NCI-H446 (cell line): ENCODE measurements around the gene PDE3A.
"Not testable (repeated sequence)": the region's sequence is repeated elsewhere in the genome, so short reads cannot be mapped to it uniquely, and the experiment has no call there.

ENCODE experiments used
- DNase-seq, 2 experiments: peaks; one replicate each; lab custom pipeline; 2025; lab: John Stamatoyannopoulos, UW

The PDE3A gene

DNA sequence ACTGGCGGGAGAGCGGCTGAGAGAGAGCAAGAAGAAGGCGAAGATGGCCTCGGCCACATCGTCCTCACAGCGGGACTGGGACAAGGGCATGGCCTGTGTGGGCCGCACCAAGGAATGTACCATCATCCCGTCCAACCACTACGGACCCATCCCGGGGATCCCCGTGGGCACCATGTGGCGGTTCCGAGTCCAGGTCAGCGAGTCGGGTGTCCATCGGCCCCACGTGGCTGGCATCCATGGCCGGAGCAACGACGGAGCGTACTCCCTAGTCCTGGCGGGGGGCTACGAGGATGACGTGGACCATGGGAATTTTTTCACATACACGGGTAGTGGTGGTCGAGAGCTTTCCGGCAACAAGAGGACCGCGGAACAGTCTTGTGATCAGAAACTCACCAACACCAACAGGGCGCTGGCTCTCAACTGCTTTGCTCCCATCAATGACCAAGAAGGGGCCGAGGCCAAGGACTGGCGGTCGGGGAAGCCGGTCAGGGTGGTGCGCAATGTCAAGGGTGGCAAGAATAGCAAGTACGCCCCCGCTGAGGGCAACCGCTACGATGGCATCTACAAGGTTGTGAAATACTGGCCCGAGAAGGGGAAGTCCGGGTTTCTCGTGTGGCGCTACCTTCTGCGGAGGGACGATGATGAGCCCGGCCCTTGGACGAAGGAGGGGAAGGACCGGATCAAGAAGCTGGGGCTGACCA, 183.6 kb downstream of the PDE3A start:
- DNase-seq = not testable (repeated sequence)

DNA sequence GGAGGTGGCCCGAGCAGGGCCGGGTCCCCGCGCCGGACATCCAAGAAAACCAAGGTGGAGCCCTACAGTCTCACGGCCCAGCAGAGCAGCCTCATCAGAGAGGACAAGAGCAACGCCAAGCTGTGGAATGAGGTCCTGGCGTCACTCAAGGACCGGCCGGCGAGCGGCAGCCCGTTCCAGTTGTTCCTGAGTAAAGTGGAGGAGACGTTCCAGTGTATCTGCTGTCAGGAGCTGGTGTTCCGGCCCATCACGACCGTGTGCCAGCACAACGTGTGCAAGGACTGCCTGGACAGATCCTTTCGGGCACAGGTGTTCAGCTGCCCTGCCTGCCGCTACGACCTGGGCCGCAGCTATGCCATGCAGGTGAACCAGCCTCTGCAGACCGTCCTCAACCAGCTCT, 184.2 kb downstream of the PDE3A start:
- DNase-seq = not testable (repeated sequence)

DNA sequence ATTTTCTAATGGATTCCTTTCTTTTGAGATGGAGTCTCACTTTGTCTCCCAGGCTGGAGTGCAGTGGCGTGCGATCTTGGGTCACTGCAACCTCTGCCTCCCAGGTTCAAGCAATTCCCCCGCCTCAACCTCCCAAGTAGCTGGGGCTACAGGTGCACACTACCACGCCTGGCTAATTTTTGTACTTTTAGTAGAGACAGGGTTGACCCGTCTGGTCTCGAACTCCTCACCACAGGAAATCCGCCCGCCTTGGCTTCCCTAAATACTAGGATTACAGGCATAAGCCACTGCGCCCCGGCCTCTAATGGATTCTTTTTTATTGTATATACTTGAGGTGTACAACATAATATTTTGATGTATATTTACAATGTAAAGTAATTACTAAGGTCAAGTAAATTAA, 186.7 kb downstream of the PDE3A start:
- DNase-seq = no peak

DNA sequence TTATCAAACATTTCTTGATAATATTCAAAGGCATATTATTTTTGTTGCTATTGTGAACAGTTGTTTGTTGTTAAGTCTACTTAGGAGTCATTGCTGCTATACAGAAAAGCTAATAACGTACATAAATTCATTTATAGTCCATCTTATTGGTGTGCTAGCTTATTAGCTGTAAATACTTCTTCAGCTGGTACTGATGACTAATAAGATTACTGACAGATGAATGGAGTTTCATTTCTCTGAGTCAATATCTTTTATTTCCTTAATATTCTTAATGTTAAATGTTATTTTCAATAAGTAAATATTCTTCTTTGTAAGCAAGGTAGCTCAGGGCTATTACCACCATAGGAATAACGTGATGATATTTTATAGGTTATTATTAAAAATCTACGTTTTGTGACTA, 187.4 kb downstream of the PDE3A start:
- DNase-seq = no peak

DNA sequence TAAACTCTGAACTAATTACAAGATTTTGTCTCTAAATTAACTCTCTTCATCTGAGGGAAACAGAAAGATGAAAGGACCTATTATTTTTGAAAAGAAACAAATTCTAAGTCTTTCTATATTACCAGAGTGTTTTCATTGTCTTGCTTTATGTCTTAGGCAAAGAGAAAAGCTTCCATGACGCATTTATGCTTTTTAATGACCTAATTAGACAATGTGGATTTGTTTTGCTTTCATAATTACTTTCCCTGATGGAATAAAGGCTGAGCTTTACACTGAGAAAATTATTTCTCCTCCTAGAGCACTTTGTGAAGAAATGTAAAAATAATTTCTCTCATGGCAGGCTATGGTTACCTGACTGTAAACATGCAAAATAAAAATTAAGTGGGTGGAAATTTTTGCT, 188.8 kb downstream of the PDE3A start:
- DNase-seq = no peak

DNA sequence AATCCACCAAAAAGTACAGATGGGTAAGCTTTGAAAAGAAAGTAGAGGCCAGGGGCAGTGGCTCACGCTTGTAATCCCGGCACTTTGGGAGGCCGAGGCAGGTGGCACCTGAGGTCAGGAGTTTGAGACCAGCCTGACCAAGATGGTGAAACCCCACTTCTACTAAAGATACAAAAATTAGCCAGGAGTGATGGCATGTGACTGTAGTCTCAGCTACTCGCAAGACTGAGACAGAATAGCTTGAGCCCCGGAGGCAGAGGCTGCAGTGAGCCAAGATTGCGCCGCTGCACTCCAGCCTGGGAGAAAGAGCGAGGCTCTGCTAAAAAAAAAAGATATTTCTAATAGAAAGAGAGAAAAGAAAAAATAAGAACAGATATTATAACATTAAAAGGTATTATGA, 192.6 kb downstream of the PDE3A start:
- no peak for DNase-seq

DNA sequence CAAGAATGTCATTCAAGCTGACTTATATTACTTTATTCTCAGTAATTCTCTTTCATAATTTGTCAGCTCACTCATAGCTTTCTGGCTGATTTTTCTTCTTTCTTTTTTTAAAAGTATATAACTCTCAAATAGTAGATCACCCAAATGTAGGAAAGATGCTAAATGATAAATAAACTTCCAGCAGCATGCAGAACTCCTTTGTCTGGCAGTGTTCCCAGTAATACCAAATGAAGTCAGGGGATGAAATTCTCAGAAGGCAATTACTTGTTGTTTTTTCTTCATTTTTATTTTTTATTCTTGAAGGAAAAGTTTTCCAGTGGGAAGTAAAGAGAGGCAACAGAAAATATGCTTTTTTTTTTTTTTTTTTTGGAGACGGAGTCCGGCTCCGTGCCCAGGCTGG, 193.5 kb downstream of the PDE3A start:
- no peak for DNase-seq

DNA sequence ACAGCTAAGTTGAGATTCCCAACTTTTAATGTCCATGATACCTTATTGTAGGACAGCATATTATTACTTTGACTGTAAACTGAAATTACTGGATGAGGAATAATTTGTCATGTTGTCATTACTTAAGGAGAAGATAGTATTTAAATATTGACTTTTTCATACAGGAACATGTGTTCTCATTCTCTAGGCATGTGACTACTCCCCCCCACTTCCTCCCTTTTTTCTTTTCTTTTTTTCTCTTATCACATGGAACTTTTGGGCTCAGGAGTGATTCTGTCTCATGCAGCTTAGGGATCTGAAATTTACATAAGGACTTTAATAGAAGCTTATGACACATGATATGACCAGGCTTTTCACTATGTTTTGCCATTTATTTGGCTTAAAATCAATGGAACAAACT, 199.1 kb downstream of the PDE3A start:
- DNase-seq = no peak

DNA sequence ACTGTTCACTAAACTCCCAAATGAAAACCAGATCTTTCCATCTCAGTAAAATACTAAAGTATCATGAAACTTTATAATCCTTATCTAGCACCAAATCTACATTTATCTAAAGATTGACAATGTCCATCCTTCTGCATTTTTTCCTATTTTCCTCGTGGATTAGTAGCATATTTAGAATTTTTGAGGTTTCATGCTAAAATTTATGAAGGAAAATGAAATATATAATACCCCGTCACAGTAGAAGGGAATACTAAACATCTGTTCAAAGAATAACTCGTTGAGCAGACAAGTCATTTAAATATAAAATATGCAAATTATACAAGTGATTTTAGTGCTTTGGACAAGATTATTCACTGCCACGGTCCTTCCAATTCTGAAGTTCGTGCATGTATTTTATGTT, 204.1 kb downstream of the PDE3A start:
- no peak for DNase-seq

DNA sequence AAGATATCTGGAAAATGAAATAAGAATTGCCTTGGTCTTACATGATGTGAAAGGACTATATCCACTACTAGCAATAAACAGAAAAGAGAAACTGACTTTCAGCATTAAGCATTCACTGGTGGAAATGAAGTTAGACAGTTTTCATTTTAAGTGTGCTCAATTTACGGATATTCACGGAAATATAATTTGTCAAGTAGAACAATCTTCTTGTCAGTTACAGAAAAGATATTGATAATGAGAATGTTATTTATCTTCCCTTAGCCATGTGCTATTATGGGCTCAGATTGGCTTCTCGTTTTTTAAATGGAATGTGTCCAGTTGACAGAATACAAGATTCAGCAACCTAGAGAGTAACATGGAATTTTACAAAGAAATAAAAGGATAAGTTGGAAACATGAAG, 208.2 kb downstream of the PDE3A start:
- DNase-seq = no peak

DNA sequence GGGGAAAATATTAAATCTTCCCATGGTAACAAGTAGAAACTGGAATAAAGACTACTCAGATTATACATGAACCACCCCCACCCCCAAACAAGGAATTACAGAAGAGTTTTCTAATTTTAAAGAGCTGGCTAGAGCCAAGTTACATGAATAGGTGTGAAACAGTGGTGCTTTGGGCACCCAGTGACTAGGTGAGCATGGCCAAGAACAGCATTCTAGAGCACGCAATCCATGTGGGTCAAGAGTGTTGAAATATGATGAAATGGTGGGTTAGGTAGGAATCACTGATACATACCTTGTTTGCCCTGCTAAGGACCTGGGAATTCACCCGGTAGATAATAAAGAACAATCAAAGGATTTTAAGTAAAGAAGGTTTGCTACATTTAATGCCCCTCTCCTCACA, 208.7 kb downstream of the PDE3A start:
- no peak for DNase-seq

DNA sequence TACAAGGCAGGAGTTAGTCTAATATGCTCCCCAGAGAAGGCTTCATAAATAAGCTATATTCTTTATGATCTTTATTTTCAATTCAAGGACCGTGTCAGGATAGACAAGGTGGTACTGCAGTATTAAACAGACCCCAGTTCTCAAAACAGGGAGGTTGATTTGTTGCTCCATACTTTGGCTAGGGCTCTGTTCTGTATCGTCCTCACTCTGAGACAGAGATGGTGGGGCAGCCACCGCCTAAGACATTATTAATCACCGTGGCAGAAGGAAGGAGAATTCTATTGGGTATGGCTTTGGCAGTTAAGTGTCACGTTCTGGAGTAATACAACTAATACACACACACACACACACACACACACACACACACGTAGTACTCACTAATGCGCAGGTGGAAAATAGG, 209.8 kb downstream of the PDE3A start:
- no peak for DNase-seq

DNA sequence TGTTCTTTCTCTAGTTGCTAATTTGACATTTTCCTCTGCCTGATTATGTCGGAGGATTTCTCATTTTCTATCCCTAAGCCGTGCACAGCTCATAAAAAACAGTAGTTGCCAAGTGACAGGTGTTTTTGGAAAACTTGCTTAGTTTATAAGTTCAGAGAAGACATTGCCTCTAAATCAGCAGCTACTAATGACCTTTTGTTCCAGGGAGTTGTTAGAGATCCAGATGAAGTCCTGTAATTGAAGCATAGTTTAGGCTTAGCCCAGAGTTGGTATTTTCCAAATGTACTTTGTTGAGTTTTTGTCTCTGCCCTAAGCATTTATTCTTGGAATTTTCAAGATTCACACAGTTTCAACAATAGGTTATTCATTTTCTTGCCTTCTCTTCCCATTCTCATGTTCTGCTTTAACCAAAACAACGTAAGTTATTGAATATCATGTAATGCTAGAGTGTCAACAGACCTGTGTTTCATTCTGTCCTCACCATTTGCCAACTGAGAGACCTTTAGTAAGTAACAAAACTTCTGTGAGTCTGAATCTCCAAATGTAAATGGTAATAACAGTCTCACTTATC, 216.8 kb downstream of the PDE3A start:
- no peak for DNase-seq

DNA sequence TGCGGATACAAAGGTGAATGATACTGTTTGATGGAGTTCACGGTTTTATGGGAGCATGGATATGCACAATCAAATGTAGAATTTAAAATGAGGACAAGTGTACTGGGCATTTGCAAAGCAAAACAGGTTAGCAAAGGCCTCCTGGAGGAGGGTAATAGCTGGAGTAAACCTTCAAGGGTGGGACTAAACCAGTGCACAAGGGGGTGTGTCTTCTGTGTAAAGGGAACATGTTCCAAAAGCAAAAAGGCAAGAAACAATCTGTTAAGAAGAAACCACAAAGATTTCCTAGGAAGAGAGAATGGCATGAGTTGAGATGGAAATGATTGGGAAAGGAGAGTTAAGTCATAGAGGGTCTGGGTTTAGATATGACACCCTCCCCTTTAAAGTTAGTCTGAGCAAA, 217.6 kb downstream of the PDE3A start:
- no peak for DNase-seq

DNA sequence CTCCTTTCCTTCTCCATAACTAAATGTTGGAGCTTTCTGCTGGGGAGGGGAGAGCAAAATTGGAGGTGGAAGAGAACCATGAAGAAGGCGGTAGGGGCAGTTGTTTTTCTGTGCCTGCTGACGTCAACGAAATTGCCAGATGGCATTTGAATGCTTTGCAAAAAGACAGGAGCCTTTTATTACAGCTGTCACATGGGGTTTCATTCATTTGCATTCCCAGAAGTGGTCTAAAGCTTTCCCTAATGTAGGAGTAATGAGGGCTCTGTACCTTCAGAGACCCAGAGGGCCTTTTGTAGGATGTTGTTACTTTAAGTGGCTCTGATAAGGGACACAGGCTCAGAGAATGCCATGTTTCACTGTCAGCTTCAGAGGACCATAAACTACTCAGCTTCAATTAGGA, 219.7 kb downstream of the PDE3A start:
- DNase-seq = peak; percentile 3 to 41

DNA sequence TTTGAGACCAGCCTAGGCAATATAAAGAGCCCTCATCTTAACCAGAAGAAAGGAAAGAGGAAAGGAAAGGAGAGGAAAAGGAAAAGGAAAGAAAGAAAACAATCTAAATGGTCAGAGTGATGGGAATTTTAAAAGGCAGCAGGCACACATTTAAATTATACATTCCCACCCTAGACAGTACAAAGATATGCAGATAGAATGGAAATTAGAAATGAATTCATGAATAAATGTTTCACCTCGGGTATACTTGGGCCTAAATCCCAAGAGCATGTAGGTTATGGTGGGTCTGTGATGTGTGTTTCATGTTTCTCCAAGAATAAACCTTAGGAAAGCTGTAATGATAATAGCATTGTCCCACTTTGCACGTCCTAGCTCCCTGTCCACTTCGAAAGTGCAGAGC, 222.2 kb downstream of the PDE3A start:
- DNase-seq = no peak

DNA sequence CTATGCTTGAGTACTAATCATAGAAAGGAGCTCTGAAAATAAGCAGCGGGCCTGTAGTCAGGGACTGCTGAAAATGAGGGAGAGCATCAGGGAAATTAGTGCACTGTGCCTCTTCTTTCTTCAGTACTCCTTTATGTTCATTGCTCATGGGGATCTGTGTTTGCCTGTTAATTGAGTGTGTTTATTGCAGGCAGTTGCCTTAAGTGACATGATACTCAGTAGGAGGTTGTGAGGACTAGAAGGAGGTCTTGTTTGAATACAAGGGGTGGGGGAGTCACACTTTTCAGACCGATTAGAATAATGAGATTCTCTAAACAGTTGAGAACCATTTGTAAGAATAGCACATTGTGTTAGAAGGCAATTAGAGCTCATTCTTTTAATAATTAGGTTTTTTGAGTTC, 224.2 kb downstream of the PDE3A start:
- DNase-seq = no peak

DNA sequence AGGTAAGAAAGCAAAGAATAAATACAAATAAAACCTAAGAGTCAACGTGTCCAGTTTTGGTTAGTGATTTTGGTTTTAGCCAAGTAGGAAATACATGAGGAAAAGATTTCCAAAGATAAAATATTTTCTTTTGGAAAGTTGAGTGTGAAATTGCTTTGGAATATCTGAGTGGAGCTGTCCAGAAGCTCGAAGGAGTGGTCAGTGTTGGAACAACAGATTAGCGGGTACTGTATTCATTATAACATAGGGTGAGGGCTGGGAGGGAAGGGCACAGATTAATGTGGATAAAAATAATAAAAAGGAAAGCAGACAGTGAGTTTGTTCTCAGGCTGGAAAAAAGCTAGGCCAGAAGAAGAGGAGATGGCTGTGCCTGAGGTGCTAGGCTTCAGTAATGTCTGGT, 225.3 kb downstream of the PDE3A start:
- no peak for DNase-seq

DNA sequence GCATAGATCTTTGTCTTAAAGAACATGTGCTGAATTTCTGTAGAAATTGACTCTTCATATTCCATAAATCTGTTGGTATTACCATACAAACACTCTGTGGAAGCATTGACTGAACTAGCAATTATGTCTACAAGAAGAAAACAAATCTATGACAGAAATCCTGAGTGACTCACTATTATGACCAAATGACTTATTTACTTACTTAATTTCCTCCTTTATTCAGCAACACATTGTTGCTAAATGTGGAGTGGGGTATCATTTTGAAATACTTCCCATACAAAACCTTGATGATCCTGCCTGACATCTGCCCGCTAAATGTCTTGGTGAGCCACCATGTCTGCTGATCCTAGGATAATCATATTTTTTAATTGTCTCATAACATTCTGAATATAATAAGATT, 227.7 kb downstream of the PDE3A start:
- no peak for DNase-seq

DNA sequence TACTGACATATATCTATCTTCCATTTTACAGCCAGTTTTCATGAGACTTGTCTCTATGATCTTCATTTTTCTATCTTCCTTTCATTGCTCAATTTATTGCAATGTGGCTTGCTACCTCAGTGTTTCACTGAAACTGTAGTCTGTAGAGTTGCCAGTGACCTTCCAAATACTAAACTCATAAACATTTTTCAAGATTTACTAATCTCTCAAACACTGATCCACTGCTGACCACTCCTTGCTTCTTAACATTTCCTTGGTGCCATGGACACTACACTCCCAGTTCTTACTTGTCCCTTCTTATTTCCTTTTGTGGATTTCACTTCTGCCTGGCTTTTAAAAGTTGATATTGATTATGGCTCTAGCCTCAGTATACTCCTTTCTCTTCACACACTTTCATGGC, 231.4 kb downstream of the PDE3A start:
- no peak for DNase-seq

DNA sequence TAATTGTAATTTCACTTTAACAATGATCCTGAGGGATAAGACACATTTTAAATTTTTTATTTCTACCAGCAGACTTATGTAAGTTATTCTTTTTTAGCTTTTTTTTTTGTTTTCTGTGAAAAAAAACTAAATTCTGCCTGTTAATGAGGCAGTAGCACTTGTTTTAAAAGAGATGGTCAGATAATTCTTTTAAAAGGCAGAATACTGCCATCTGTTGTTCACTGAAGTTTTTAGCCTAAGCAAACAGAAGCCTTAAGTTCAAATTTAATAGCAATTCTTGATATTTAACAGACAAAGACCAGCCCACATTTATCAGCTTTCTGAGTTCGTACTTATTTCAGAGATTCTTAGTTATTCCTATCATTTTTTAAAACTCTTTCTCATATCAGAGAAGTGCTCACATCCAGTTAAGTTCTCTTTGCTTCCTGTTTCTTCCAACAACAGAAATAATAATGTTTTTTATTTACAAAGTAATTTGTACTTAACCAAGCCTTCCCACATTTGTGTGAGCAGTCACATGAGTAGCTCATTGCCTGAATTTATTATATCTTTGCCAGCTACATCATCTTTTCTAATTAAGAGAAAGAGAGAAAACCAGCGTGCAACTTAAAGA, 233.4 kb downstream of the PDE3A start:
- peak in 1 of 2 experiments; percentile 49 for DNase-seq

DNA sequence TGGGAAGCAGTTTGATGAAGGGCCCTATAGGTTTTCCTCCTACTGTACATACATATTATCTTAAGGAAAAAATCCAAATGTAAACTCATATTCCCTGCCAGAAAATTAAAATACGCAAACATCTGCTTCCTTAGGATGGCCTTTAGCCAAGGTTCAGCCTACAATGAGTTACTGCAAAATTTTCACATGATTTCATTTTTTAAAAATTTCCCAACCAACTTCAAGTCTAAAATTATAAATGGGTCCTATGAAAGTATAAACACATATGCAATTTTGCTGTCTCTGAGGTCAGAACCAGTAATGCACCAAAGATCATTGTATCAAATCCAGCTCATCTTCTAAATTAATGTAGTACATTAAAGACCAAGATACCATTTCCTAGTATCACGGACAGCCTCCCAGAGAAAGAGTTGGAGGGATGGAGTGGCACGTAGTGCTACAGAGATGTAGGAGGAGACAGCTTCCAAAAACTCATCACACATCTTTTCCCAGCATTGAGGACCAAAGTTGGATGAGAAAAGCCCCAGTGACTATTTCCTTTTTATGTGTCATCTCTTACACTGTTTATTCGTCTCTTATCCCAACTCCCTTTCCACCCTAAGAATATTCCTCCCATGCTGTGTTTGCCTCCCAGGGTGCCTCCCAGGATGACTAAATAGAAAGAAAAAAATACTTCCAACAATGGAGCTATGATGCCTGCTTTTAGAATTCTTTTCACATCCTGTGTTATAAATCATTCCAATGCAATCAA, 234.5 kb downstream of the PDE3A start:
- no peak for DNase-seq

DNA sequence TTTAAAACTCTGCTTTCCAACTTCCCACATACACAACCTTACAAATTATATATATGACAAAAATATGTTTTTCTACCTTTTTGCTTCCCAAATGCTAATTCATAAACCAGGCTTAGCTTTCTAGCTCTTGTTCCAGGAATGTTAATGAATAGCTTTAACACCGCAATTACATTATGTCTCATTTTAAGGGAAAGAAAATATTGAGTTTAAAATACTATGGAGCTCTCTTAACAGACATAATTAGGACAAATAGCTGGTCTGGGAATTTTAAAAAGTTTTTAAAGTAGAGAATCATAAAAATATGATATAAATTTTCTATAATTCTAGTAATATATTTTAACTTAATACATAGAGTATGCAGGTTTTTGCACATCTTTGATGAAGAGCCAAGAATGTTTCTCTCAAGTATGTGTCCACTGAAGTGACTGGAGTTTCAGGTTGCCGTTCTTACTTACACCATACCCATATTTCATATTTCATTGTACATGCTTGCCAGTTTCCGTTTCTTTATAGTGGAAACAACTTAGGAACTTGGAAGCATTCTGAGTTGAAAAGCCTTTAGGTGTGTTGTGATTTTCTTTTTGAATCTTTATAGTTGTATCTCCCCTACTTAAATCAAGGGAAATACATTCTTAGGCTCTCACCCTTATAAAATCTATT, 236.2 kb downstream of the PDE3A start:
- DNase-seq = no peak
